Neural cell (in vitro differentiated cells): Measurements from ENCODE around the gene NUTM2E. TPM values are rescaled to one million over a fixed set of nuclear protein-coding genes. Genes with fewer than 3 reads are reported as not detected.
"Not testable (repeated sequence)": the region's sequence is repeated elsewhere in the genome, so short reads cannot be mapped to it uniquely, and the experiment has no call there.

Experiments
- H2AFZ ChIP-seq: fragments of 200-600, 300-800 bp; sonication (generic), shearing (Covaris generic); 2 replicates; pipeline ENCODE4 v1.6.0; 2014; ENCODE audit warnings: low read depth, mild to moderate bottlenecking, antibody characterized with exemption, low read length, moderate library complexity
- H3F3A ChIP-seq: fragments of 200-600 bp; shearing (Covaris generic); 2 replicates; pipeline ENCODE4 v1.6.1; 2016; ENCODE audit warnings: mild to moderate bottlenecking, moderate library complexity, mixed read lengths, antibody characterized with exemption, low read length; ENCODE audit not compliant: insufficient read depth, poor library complexity, severe bottlenecking
- H3K27ac ChIP-seq: fragments of 200-600, 300-800 bp; sonication (generic), shearing (Covaris generic); 2 replicates; pipeline ENCODE4 v1.5.1; 2014; ENCODE audit warnings: mild to moderate bottlenecking, low read length, moderate library complexity
- H3K27me3 ChIP-seq: fragments of 300-800, 200-600 bp; sonication (generic), shearing (Covaris generic); 2 replicates; pipeline ENCODE4 v1.6.0; 2014; ENCODE audit warnings: mild to moderate bottlenecking, low read depth, low read length, moderate library complexity; ENCODE audit not compliant: insufficient read depth
- H3K36me3 ChIP-seq: fragments of 300-800, 200-600 bp; sonication (generic), shearing (Covaris generic); 2 replicates; pipeline ENCODE4 v1.5.1; 2014; ENCODE audit warnings: mild to moderate bottlenecking, antibody characterized with exemption, low read length, moderate library complexity; ENCODE audit not compliant: insufficient read depth
- H3K4me2 ChIP-seq: fragments of 300-800, 200-600 bp; sonication (generic), shearing (Covaris generic); 2 replicates; pipeline ENCODE4 v1.6.0; 2014; ENCODE audit warnings: mild to moderate bottlenecking, low read length
- H3K4me3 ChIP-seq: fragments of 300-800, 200-600 bp; sonication (generic), shearing (Covaris generic); 2 replicates; pipeline ENCODE4 v1.5.1; 2014; ENCODE audit warnings: mild to moderate bottlenecking, low read length, moderate library complexity
- H3K79me2 ChIP-seq: fragments of 200-600 bp; shearing (Covaris generic); replicated peaks from 2 replicates; pipeline ENCODE4 v1.6.0; 2014; ENCODE audit warnings: mild to moderate bottlenecking, low read length, moderate library complexity; ENCODE audit not compliant: insufficient read depth
- H3K9ac ChIP-seq: fragments of 300-800, 200-600 bp; sonication (generic), shearing (Covaris generic); 2 replicates; pipeline ENCODE4 v1.6.1; 2016; ENCODE audit warnings: mild to moderate bottlenecking, low read length, mixed read lengths
- H3K9me2 ChIP-seq: fragments of 200-600 bp; shearing (Covaris generic); 2 replicates; pipeline ENCODE4 v1.6.1; 2016; ENCODE audit warnings: mild to moderate bottlenecking, low read length, mixed read lengths; ENCODE audit not compliant: insufficient read depth
- H3K9me3 ChIP-seq: fragments of 200-600, 300-800 bp; sonication (generic), shearing (Covaris generic); 2 replicates; pipeline ENCODE4 v1.6.1; 2016; ENCODE audit warnings: mild to moderate bottlenecking, mixed run types, low read length, moderate library complexity, mixed read lengths
- H4K20me1 ChIP-seq: fragments of 200-600 bp; shearing (Covaris generic); 2 replicates; pipeline ENCODE4 v1.6.1; 2016; ENCODE audit warnings: mild to moderate bottlenecking, mixed run types; ENCODE audit not compliant: insufficient read depth
- polyA plus RNA-seq: library from polyadenylated mRNA; depleted of rRNA; stranded (reverse); fragments of >200 nt; gene quantifications from 2 replicates; pipeline ENCODE4 v1.2.3, GENCODE V29; 2014

Gene NUTM2E
- polyA plus RNA-seq, 1 donor from 2014 or later = 0.40 TPM

GRCh38 chr10:79833833-79834232 lies 7.3 kb downstream of the NUTM2E start:
- not testable (repeated sequence) for H3K4me2 ChIP-seq, H3K79me2 ChIP-seq, H3K36me3 ChIP-seq, H3K4me3 ChIP-seq, H3K27me3 ChIP-seq, H4K20me1 ChIP-seq, H3F3A ChIP-seq, H3K27ac ChIP-seq, H2AFZ ChIP-seq, H3K9me3 ChIP-seq, H3K9me2 ChIP-seq, H3K9ac ChIP-seq

- not testable (repeated sequence) for H3K4me3 ChIP-seq, H3K9me3 ChIP-seq, H3K4me2 ChIP-seq, H3K9ac ChIP-seq, H3F3A ChIP-seq, H2AFZ ChIP-seq, H3K27me3 ChIP-seq, H3K9me2 ChIP-seq, H3K79me2 ChIP-seq, H4K20me1 ChIP-seq, H3K27ac ChIP-seq, H3K36me3 ChIP-seq
Observed at GRCh38 chr10:79835891-79836290, 9.4 kb downstream of the NUTM2E start.

GRCh38 chr10:79836891-79837290 lies 10.4 kb downstream of the NUTM2E start:
- H3K4me3 ChIP-seq, H3K9me2 ChIP-seq, H3F3A ChIP-seq, H3K36me3 ChIP-seq, H3K9me3 ChIP-seq, H3K9ac ChIP-seq, H4K20me1 ChIP-seq, H3K27me3 ChIP-seq, H3K4me2 ChIP-seq, H3K79me2 ChIP-seq, H2AFZ ChIP-seq, H3K27ac ChIP-seq: not testable (repeated sequence)

- not testable (repeated sequence) for H3K9me2 ChIP-seq, H3K4me2 ChIP-seq, H3K27me3 ChIP-seq, H3K9me3 ChIP-seq, H3K79me2 ChIP-seq, H3K27ac ChIP-seq, H3K9ac ChIP-seq, H2AFZ ChIP-seq, H3K36me3 ChIP-seq, H3F3A ChIP-seq, H3K4me3 ChIP-seq, H4K20me1 ChIP-seq
Observed at GRCh38 chr10:79838441-79838840, 11.9 kb downstream of the NUTM2E start.

- not testable (repeated sequence) for H3K27ac ChIP-seq, H3K79me2 ChIP-seq, H3K9ac ChIP-seq, H3F3A ChIP-seq, H3K36me3 ChIP-seq, H3K4me3 ChIP-seq, H3K9me3 ChIP-seq, H3K9me2 ChIP-seq, H2AFZ ChIP-seq, H3K4me2 ChIP-seq, H4K20me1 ChIP-seq, H3K27me3 ChIP-seq
Observed at GRCh38 chr10:79853191-79853854, 26.8 kb downstream of the NUTM2E start.

- not testable (repeated sequence) for H3K9me2 ChIP-seq, H2AFZ ChIP-seq, H3K27me3 ChIP-seq, H3K36me3 ChIP-seq, H3K9ac ChIP-seq, H3K4me3 ChIP-seq, H3F3A ChIP-seq, H3K4me2 ChIP-seq, H3K79me2 ChIP-seq, H3K9me3 ChIP-seq, H3K27ac ChIP-seq, H4K20me1 ChIP-seq
Observed at GRCh38 chr10:79862269-79862668, 35.7 kb downstream of the NUTM2E start.

GRCh38 chr10:79862803-79863202 lies 36.3 kb downstream of the NUTM2E start:
- H3K9me2 ChIP-seq, H3K27ac ChIP-seq, H4K20me1 ChIP-seq: not testable (repeated sequence)

GRCh38 chr10:79866903-79867551 lies 40.5 kb downstream of the NUTM2E start:
- not testable (repeated sequence) for H3K9me2 ChIP-seq, H3K9ac ChIP-seq, H3K9me3 ChIP-seq, H3K79me2 ChIP-seq, H3K4me3 ChIP-seq, H4K20me1 ChIP-seq, H3K4me2 ChIP-seq, H3K27ac ChIP-seq, H3K36me3 ChIP-seq, H3K27me3 ChIP-seq, H3F3A ChIP-seq, H2AFZ ChIP-seq

More at GRCh38 chr10:79862803-79863202, 36.3 kb downstream of the NUTM2E start:
- not testable (repeated sequence) for H3K4me2 ChIP-seq, H3K36me3 ChIP-seq, H3K9me3 ChIP-seq, H3K9ac ChIP-seq, H3K4me3 ChIP-seq, H3K27me3 ChIP-seq, H2AFZ ChIP-seq, H3K79me2 ChIP-seq, H3F3A ChIP-seq
